Breast epithelium (tissue), 4 donors: ENCODE results near the gene STYK1. TPM values are rescaled to one million over a fixed set of nuclear protein-coding genes. Genes with fewer than 3 reads are reported as not detected.

Experiments used
- DNase-seq, 2 donors: peaks; one replicate each; pipeline ENCODE4 v3.0.0-alpha.2; 2019; ENCODE audit warnings: low spot score in 2 of 2
- H3K27ac ChIP-seq, 2 donors: fragments of 200-600 bp; sonication (generic) in 1 of 2; one replicate each; pipeline ENCODE4 v1.5.1; 2016 to 2019; ENCODE audit warnings: mild to moderate bottlenecking in 1 of 2
- H3K27me3 ChIP-seq, 2 donors: fragments of 200-600 bp; sonication (generic) in 1 of 2; one replicate each; pipeline versions ENCODE4 v1.5.1 to v1.6.0; 2017 to 2019; ENCODE audit warnings: control low read depth in 1 of 2, mild to moderate bottlenecking in 1 of 2
- H3K36me3 ChIP-seq: fragments of 200-600 bp; one replicate; pipeline ENCODE4 v1.5.1; 2019
- H3K4me1 ChIP-seq, 2 donors: fragments of 200-600 bp; sonication (generic); one replicate each; pipeline ENCODE4 v1.5.1; 2016 to 2019; ENCODE audit warnings: control low read depth in 1 of 2
- H3K4me3 ChIP-seq, 3 donors: fragments of 200-600 bp; sonication (generic); 1 replicate in 2 of 3; 2 replicates in 1 of 3; pipeline ENCODE4 v1.5.1; 2016 to 2019; ENCODE audit warnings: mild to moderate bottlenecking in 3 of 3, moderate library complexity in 2 of 3
- H3K9me3 ChIP-seq, 2 donors: fragments of 200-600 bp; sonication (generic) in 1 of 2; one replicate each; pipeline ENCODE4 v1.5.1; 2016 to 2019; ENCODE audit warnings: control low read depth in 1 of 2
- POLR2A ChIP-seq: fragments of 450-650 bp; IDR thresholded peaks from one replicate; pipeline ENCODE4 v1.6.1; 2016; ENCODE audit warnings: antibody characterized with exemption, mild to moderate bottlenecking, moderate library complexity
- POLR2AphosphoS5 ChIP-seq, 3 donors: sonication (generic); formaldehyde crosslinking; IDR thresholded peaks; one replicate each; pipeline ENCODE4 v1.6.1; 2017; ENCODE audit warnings: antibody characterized with exemption in 3 of 3
- intact Hi-C: fragments of 100-400 bp; cut with DNase I; formaldehyde crosslinking; loops from one replicate; pipeline ENCODE4 v1.15.1; 2023; ENCODE audit warnings: low total_unique reads
- total RNA-seq, 3 donors: library from RNA; depleted of rRNA; stranded (reverse); fragments of >200 nt; gene quantifications; one replicate each; pipeline ENCODE4 v1.1.0, GENCODE V29; 2016
- TF ChIP-seq, protein P1 (sequence below), 3 donors: fragments of 450-650 bp; IDR thresholded peaks; one replicate each; pipeline ENCODE4 v1.5.1; 2016 to 2017; ENCODE audit warnings: antibody characterized with exemption in 3 of 3, mild to moderate bottlenecking in 3 of 3, moderate library complexity in 3 of 3

STYK1 gene
- total RNA-seq, 3 donors from 2014 or later: 0.32 to 4.9 (median 3.5) TPM

GRCh38 chr12:10636611-10637010, 37.2 kb downstream of the STYK1 start:
- intact Hi-C loops: no loop called here
- no peaks in the 10 kb centered on the region for H3K9me3 ChIP-seq
- H3K36me3 ChIP-seq: no peaks in the 10 kb centered on the region
- no peaks in the 10 kb centered on the region for H3K4me1 ChIP-seq
- H3K27ac ChIP-seq: peak overlapping the region; percentile 34 to 77
- TF ChIP-seq POLR2A (no peak), POLR2AphosphoS5 (IDR thresholded peaks at IDR 0.05) (no peak)
- TF ChIP-seq, protein P1, sequence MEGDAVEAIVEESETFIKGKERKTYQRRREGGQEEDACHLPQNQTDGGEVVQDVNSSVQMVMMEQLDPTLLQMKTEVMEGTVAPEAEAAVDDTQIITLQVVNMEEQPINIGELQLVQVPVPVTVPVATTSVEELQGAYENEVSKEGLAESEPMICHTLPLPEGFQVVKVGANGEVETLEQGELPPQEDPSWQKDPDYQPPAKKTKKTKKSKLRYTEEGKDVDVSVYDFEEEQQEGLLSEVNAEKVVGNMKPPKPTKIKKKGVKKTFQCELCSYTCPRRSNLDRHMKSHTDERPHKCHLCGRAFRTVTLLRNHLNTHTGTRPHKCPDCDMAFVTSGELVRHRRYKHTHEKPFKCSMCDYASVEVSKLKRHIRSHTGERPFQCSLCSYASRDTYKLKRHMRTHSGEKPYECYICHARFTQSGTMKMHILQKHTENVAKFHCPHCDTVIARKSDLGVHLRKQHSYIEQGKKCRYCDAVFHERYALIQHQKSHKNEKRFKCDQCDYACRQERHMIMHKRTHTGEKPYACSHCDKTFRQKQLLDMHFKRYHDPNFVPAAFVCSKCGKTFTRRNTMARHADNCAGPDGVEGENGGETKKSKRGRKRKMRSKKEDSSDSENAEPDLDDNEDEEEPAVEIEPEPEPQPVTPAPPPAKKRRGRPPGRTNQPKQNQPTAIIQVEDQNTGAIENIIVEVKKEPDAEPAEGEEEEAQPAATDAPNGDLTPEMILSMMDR (IDR thresholded peaks at IDR 0.05): no peak
- H3K27me3 ChIP-seq: no peaks in the 10 kb centered on the region
- DNase-seq: no peak
- H3K4me3 ChIP-seq: peak overlapping the region in 1 of 3 donors; percentile 2

- no peaks in the 10 kb centered on the region for H3K36me3 ChIP-seq
- peak overlapping the region; percentile 34 to 77 for H3K27ac ChIP-seq
- no peak for TF ChIP-seq POLR2A
- TF ChIP-seq, protein P1 (IDR thresholded peaks at IDR 0.05): no peak
- no peak for TF ChIP-seq POLR2AphosphoS5 (IDR thresholded peaks at IDR 0.05)
- no peaks in the 10 kb centered on the region for H3K27me3 ChIP-seq
- H3K9me3 ChIP-seq: no peaks in the 10 kb centered on the region
- H3K4me1 ChIP-seq: no peaks in the 10 kb centered on the region
- intact Hi-C loops: no loop called here
- H3K4me3 ChIP-seq: peak overlapping the region in 1 of 3 donors; percentile 2
- DNase-seq: no peak
Measured at GRCh38 chr12:10636124-10636523, 37.7 kb downstream of the STYK1 start.

DNA sequence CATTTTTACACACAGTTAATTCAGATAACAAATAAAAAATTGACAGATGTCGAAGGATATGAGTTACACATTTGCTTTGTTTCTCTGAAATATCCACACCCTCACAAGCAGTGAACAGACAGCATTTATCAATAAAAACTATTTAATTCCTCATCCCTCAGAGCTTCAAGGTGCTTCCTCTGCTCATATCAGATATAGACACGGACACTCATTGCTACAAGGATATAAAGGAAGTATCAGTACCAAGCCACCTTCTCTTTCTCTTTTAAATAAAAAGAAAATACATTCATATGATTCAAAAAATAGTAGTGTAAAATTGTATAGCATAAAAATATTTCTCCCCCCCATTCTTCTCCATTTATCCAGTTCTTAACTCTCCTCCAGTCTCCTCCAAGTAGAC, 38.5 kb downstream of the STYK1 start:
- Histone ChIP-seq H3K27me3 (no peaks in the 10 kb centered on the region), H3K9me3 (no peaks in the 10 kb centered on the region), H3K4me3 (no peak overlapping the region), H3K27ac (no peak overlapping the region), H3K4me1 (no peaks in the 10 kb centered on the region), H3K36me3 (no peaks in the 10 kb centered on the region)
- no peak for TF ChIP-seq POLR2A
- TF ChIP-seq, protein P1 (IDR thresholded peaks at IDR 0.05): no peak
- TF ChIP-seq POLR2AphosphoS5 (IDR thresholded peaks at IDR 0.05): no peak
- no peak for DNase-seq
- intact Hi-C loops: no loop called here

- H3K27me3 ChIP-seq: no peaks in the 10 kb centered on the region
- H3K27ac ChIP-seq: no peak overlapping the region
- no peaks in the 10 kb centered on the region for H3K36me3 ChIP-seq
- no peaks in the 10 kb centered on the region for H3K9me3 ChIP-seq
- no peaks in the 10 kb centered on the region for H3K4me1 ChIP-seq
- TF ChIP-seq, protein P1 (IDR thresholded peaks at IDR 0.05): no peak
- TF ChIP-seq POLR2A (no peak), POLR2AphosphoS5 (IDR thresholded peaks at IDR 0.05) (no peak)
- no peak overlapping the region for H3K4me3 ChIP-seq
- DNase-seq: no peak
- intact Hi-C loops: no loop called here
Measured at GRCh38 chr12:10634427-10634826, 39.4 kb downstream of the STYK1 start.

DNA sequence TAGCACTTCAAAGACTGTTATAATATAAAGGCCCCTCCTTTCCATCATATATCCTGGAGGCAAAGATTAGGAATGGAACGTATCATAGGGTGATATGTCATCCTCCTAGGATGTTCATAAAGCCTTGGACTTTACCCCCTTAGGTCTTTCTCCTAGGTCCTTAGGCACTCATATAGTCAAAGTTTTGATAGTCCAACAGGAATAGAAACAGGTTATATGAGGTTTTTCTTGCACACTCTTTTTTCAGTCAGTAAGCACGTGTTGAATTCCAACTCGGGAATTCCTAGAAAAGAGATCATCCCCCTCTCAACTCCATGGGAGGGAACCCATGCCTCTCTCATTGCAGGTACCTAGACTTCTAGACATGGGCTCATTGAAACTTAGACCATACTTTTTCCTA, 40.3 kb downstream of the STYK1 start:
- intact Hi-C loops: no loop called here
- no peaks in the 10 kb centered on the region for H3K9me3 ChIP-seq
- no peak overlapping the region for H3K27ac ChIP-seq
- H3K36me3 ChIP-seq: no peaks in the 10 kb centered on the region
- DNase-seq: no peak
- H3K4me1 ChIP-seq: no peaks in the 10 kb centered on the region
- no peaks in the 10 kb centered on the region for H3K27me3 ChIP-seq
- H3K4me3 ChIP-seq: no peak overlapping the region
- TF ChIP-seq POLR2AphosphoS5 (IDR thresholded peaks at IDR 0.05) (no peak), POLR2A (no peak)
- TF ChIP-seq, protein P1 (IDR thresholded peaks at IDR 0.05): no peak
